AG09319 (cell line): Measurements from ENCODE around the gene ZFAND5.

Source experiments
- DNase-seq: peaks from one replicate; pipeline ENCODE4 v3.0.0-alpha.2; 2010; ENCODE audit warnings: low read depth; ENCODE audit errors: extremely low read depth
- TF ChIP-seq, protein P1 (sequence below): IDR thresholded peaks from 2 replicates; pipeline ENCODE4 v1.5.1; 2011; ENCODE audit warnings: low read depth, mild to moderate bottlenecking, inconsistent platforms, low read length, moderate library complexity

The ZFAND5 gene

DNA sequence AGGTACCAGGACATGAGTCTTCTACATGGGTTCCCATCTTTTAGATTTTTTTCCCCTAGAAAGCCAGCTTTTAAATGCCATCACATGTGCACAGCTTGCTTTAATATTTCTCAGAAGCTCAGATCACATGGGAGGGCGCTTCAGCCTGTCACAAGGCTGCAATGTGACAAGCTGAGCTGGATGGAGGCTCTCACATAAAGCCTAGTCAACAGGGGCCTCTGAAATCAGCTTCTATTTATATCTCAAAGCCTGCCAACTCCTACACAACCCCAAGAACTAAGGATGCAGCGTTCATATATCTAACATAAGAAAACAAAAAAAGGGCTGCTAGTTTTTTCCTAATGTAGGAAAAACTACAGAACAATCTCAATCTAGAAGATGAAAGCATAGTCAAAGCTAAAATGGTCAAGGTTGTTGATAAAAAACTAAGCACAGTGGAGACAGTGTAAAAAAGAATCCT, 2.3 kb downstream of the ZFAND5 start:
- TF ChIP-seq, protein P1, sequence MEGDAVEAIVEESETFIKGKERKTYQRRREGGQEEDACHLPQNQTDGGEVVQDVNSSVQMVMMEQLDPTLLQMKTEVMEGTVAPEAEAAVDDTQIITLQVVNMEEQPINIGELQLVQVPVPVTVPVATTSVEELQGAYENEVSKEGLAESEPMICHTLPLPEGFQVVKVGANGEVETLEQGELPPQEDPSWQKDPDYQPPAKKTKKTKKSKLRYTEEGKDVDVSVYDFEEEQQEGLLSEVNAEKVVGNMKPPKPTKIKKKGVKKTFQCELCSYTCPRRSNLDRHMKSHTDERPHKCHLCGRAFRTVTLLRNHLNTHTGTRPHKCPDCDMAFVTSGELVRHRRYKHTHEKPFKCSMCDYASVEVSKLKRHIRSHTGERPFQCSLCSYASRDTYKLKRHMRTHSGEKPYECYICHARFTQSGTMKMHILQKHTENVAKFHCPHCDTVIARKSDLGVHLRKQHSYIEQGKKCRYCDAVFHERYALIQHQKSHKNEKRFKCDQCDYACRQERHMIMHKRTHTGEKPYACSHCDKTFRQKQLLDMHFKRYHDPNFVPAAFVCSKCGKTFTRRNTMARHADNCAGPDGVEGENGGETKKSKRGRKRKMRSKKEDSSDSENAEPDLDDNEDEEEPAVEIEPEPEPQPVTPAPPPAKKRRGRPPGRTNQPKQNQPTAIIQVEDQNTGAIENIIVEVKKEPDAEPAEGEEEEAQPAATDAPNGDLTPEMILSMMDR = no peak

DNA sequence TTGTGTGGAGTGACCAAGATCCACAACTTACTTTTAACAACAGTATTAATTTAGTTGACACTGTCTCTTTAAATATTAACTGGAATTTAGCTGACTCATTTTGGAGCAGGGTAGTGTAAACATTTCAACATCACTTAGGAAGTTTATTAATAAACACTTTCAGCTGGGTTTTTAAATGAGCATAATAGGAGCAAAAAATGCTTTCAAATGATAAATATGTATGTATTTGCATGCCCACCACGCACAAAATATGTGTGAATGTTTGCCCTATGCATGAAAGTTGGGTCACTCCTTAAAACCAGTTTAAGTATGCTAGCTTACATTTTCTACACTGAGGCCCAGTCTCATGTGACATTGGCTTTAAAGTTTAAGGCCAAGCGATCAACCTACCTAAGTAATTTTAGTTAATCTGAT, 2.9 kb downstream of the ZFAND5 start:
- TF ChIP-seq, protein P1 = no peak
- no peak for DNase-seq

More for the DNA sequence above, 2.3 kb downstream of the ZFAND5 start:
- DNase-seq = no peak

DNA sequence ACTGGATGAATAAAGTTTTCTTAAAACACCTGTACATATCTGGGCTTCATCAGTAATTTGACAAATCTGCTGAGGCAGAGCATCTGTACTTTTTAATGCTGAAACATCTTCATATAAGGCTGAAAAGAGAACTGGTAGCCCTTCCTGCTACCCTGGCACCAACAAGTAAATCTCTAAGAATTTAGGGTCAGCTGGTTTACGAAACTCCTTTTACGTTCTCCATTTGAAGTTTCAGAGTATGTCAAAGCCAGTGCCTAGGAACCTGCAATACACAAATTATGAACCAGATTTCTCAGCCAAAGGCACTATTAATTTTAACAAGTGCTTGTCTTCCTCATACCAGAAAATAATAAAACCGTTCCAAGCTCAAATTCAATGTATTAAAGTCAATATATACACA, 3.8 kb downstream of the ZFAND5 start:
- TF ChIP-seq, protein P1 = no peak
- no peak for DNase-seq

DNA sequence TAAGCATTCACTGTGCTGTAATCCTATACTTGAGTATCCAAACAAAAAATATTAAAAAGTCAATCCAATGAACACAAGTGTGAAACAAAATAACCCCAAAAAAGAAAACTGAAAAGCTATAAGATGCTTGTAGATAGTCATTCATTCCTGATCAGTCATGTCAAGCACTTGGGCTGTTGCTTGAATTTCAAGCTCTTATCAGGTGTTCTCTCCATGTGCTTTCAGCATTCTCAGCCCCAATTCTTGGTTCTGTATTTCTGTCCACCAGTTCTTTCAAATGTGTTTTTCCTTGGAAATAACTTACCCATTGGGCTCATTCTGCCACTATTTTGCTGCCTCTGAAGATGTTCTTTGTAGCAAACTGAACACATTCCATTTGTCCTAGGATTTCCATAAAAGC, 4.7 kb downstream of the ZFAND5 start:
- TF ChIP-seq, protein P1 = no peak
- no peak for DNase-seq

DNA sequence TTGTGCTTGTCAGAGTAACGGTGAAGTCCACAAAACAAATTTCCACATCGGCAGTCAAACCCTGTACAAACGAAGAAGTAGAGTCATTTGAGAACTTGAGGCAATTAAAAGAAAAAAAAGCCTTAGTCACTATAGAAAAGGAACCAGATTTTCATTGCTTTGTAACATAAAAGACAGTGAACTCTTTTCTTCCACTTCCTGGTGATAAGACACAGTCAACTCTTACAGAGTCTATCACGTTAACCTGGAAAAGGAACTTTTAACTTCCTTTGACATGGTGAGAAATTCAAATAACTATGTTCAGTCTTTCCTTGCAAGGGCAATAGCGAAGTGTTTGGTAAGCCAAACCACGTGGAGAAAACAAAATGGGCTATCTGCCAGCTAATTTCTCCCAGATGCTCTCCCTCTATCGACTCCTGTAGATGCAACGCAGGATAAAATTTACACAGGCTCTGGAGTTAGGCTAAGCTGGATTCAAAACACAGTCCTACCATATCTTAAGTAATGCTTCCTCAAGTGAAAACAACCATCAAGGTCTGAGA, 8.9 kb downstream of the ZFAND5 start:
- TF ChIP-seq, protein P1 = no peak
- DNase-seq = peak; percentile 50

DNA sequence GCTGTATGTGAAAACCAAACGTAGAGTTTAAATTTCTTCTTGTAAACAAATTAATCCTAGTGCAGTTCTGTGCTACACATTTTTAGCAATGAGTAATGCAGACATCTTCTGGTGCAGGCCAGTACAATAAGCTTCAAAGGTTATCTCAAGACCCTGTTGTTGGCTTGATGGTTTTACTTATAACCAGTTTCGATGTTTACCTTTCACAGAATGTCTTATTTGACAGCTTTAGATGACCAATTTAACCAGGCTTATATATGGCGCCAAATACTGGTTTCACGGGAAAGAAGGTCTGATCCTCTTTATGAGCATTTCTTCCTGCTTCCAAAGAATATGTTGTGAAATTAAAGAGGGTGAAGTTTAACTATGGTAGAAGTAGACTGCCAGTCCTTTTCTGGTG, 9.9 kb downstream of the ZFAND5 start:
- no peak for DNase-seq
- TF ChIP-seq, protein P1 = no peak

DNA sequence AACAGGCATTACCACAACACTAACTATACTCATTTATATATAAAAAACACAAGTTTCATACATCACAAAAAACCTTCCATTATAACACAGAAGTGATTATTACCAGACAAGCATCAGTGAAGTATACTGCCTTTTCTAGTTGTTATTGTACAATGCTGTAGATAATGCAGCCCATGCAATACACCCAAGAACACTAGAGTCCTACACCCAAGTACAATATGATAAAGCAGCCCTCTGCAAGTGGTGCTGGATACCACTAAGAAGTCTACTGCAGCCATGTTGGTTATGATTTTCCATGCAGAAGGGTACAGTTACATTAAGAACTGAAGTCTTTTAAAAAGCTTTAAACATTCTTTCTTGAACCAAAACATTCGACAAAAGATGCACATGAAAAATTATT, 10.3 kb downstream of the ZFAND5 start:
- TF ChIP-seq, protein P1 = no peak
- DNase-seq = no peak
